DOHH2 (cell line): ENCODE results near the gene ANKRD16.

Experiments
- H3F3A ChIP-seq: fragments of 200-600 bp; sonication (generic), shearing (Covaris generic); 2 replicates; pipeline ENCODE4 v1.6.0; 2016; ENCODE audit warnings: antibody characterized with exemption, mild to moderate bottlenecking; ENCODE audit not compliant: control insufficient read depth, insufficient read depth
- H3K27ac ChIP-seq: fragments of 200-600 bp; sonication (generic); 2 replicates; pipeline ENCODE4 v1.5.1; 2014; ENCODE audit warnings: low read depth, mild to moderate bottlenecking, low read length, moderate library complexity
- H3K27me3 ChIP-seq: fragments of 200-600 bp; sonication (generic); 2 replicates; pipeline ENCODE4 v1.6.1; 2014; ENCODE audit warnings: mild to moderate bottlenecking, low read length, mixed read lengths; ENCODE audit not compliant: control insufficient read depth
- H3K36me3 ChIP-seq: fragments of 200-600 bp; sonication (generic); 2 replicates; pipeline ENCODE4 v1.6.1; 2014; ENCODE audit warnings: mild to moderate bottlenecking, low read length, moderate library complexity, mixed read lengths; ENCODE audit not compliant: control insufficient read depth
- H3K4me1 ChIP-seq: fragments of 200-600 bp; sonication (generic); 2 replicates; pipeline ENCODE4 v1.6.1; 2014; ENCODE audit warnings: mild to moderate bottlenecking, low read length, mixed read lengths; ENCODE audit not compliant: control insufficient read depth
- H3K4me2 ChIP-seq: fragments of 200-600 bp; sonication (generic); 2 replicates; pipeline ENCODE4 v1.6.0; 2014; ENCODE audit warnings: mild to moderate bottlenecking, low read length, moderate library complexity
- H3K4me3 ChIP-seq: fragments of 200-600 bp; sonication (generic); 2 replicates; pipeline ENCODE4 v1.5.1; 2014; ENCODE audit warnings: mild to moderate bottlenecking, low read length, mixed read lengths
- H3K79me2 ChIP-seq: fragments of 200-600 bp; sonication (generic); 2 replicates; pipeline ENCODE4 v1.6.1; 2014; ENCODE audit warnings: mild to moderate bottlenecking, low read length, mixed read lengths; ENCODE audit not compliant: control insufficient read depth
- H3K9me2 ChIP-seq: fragments of 200-600 bp; sonication (generic); replicated peaks from 2 replicates; pipeline ENCODE4 v1.6.1; 2014; ENCODE audit warnings: mild to moderate bottlenecking, low read length, mixed read lengths; ENCODE audit not compliant: control insufficient read depth
- H3K9me3 ChIP-seq: fragments of 200-600 bp; sonication (generic); 2 replicates; pipeline ENCODE4 v1.6.1; 2014; ENCODE audit warnings: antibody characterized with exemption, low read length, mixed read lengths; ENCODE audit not compliant: control insufficient read depth, insufficient read depth
- H4K20me1 ChIP-seq: fragments of 200-600 bp; sonication (generic); 2 replicates; pipeline ENCODE4 v1.6.0; 2014; ENCODE audit warnings: low read depth, mild to moderate bottlenecking, antibody characterized with exemption, low read length, moderate library complexity; ENCODE audit not compliant: control insufficient read depth, insufficient read depth
- EZH2phosphoT487 ChIP-seq: fragments of 200-600 bp; sonication (generic); IDR thresholded peaks from 2 replicates; pipeline ENCODE4 v1.6.1; 2017; ENCODE audit warnings: borderline replicate concordance, mild to moderate bottlenecking, antibody characterized with exemption, low read length, moderate library complexity, mixed read lengths
- TF ChIP-seq, protein P1 (sequence below): fragments of 200-600 bp; sonication (generic); IDR thresholded peaks from one replicate; pipeline ENCODE4 v1.5.1; 2014; ENCODE audit warnings: antibody characterized with exemption, mild to moderate bottlenecking, low read depth, low read length; ENCODE audit not compliant: poor library complexity, severe bottlenecking

Gene ANKRD16

DNA sequence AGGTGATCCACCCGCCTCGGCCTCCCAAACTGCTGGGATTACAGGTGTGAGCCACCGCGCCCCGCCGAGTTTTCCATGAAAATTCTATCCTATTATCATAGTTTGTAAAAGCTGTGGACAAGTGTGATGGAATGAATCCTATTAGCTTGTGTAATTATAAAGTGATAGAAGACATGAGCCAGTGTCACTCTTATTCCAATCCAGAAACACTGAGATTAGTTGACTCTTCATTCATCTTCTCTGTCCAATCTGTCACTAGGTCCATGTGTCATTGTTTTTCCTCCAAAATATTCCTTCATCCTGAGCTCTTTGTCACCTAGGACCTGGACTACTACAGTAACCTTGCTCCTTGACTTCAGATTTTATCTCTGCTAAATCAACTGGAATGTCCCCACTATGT is 13.9 kb upstream of the ANKRD16 start:
- Histone ChIP-seq H3K36me3 (peaks cover 13% of the 10 kb centered on the region), H3K4me2 (no peak overlapping the region)

DNA sequence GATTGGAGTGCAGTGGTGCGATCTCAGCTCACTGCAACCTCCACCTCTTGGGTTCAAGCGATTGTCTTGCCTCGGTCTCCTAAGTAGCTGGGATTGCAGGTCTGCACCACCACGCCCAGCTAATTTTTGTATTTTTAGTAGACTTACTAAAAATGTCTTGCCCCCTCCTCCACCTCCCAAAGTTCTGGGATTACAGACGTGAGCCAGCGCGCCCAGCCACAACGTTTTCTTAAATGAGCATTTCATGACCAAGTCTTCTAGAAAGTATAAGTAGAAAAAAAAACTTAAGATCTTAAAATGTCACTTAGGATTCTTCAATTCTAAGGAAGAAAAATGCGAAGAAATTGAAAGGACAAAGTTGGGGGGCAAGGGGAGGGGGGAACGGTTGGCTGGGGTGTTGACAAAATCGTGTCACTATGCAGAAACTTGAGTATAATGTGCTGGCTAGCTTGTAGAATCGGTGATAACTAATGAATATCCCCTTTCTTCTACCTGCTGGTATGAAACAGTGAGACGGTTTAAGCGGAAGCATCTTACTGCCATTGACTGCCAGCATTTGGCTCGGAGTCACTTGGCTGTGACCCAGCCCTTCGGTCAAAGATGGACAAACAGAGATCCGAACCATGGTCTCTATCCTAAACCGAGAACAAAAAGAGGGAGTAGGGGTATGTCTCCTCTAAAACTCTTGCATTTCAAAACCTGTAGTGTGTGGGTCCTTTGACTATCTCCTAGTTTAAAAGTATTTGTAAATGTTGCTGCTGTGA is 13.0 kb upstream of the ANKRD16 start:
- Histone ChIP-seq H3F3A (no peaks in the 10 kb centered on the region), H3K9me2 (no peaks in the 10 kb centered on the region), H3K9me3 (no peaks in the 10 kb centered on the region), H3K4me3 (no peak overlapping the region), H3K4me2 (no peak overlapping the region), H3K79me2 (peaks cover 23% of the 10 kb centered on the region), H3K4me1 (peaks cover 7% of the 10 kb centered on the region), H4K20me1 (no peaks in the 10 kb centered on the region), H3K27ac (no peak overlapping the region), H3K36me3 (peaks cover 13% of the 10 kb centered on the region), H3K27me3 (no peaks in the 10 kb centered on the region)
- TF ChIP-seq, protein P1, sequence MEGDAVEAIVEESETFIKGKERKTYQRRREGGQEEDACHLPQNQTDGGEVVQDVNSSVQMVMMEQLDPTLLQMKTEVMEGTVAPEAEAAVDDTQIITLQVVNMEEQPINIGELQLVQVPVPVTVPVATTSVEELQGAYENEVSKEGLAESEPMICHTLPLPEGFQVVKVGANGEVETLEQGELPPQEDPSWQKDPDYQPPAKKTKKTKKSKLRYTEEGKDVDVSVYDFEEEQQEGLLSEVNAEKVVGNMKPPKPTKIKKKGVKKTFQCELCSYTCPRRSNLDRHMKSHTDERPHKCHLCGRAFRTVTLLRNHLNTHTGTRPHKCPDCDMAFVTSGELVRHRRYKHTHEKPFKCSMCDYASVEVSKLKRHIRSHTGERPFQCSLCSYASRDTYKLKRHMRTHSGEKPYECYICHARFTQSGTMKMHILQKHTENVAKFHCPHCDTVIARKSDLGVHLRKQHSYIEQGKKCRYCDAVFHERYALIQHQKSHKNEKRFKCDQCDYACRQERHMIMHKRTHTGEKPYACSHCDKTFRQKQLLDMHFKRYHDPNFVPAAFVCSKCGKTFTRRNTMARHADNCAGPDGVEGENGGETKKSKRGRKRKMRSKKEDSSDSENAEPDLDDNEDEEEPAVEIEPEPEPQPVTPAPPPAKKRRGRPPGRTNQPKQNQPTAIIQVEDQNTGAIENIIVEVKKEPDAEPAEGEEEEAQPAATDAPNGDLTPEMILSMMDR, result no peak
- no peak for TF ChIP-seq EZH2phosphoT487

More for the DNA sequence above, 13.9 kb upstream of the ANKRD16 start:
- Histone ChIP-seq H3K27me3 (no peaks in the 10 kb centered on the region), H3K9me2 (no peaks in the 10 kb centered on the region), H3K79me2 (peaks cover 18% of the 10 kb centered on the region), H3K27ac (no peak overlapping the region), H4K20me1 (no peaks in the 10 kb centered on the region), H3K9me3 (no peaks in the 10 kb centered on the region), H3K4me3 (no peak overlapping the region), H3F3A (no peaks in the 10 kb centered on the region), H3K4me1 (peaks cover 7% of the 10 kb centered on the region)
- no peak for TF ChIP-seq EZH2phosphoT487

DNA sequence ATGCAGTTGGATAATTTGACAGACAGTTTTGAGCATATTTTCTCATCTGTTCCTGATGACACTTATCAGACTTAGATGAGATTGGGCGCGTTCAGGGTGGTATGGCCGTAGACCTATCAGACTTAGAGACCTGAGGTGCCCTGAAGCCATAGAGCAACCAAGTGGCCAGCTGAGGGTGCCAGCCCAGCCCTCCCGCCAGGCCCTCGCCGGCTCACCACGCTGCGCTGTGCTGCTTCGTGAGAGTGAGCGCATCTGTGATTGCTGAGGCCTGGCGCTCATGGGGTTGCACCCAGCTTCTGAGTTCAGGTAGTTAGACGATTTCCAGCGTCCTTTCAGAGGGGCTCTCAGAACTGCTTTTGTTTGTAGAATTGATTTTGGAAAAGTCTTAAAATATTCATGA is 10.6 kb upstream of the ANKRD16 start:
- H3K4me2 ChIP-seq, result no peak overlapping the region
- H3K79me2 ChIP-seq, result peaks cover 41% of the 10 kb centered on the region
- peaks cover 19% of the 10 kb centered on the region for H3K4me1 ChIP-seq
- no peak overlapping the region for H3K27ac ChIP-seq
- TF ChIP-seq, protein P1, result no peak
- TF ChIP-seq EZH2phosphoT487, result no peak
- H3K9me2 ChIP-seq, result no peaks in the 10 kb centered on the region
- peaks cover 15% of the 10 kb centered on the region for H3K36me3 ChIP-seq
- H3K4me3 ChIP-seq, result no peak overlapping the region
- H3K27me3 ChIP-seq, result no peaks in the 10 kb centered on the region
- no peaks in the 10 kb centered on the region for H3K9me3 ChIP-seq
- H4K20me1 ChIP-seq, result no peaks in the 10 kb centered on the region
- no peaks in the 10 kb centered on the region for H3F3A ChIP-seq

DNA sequence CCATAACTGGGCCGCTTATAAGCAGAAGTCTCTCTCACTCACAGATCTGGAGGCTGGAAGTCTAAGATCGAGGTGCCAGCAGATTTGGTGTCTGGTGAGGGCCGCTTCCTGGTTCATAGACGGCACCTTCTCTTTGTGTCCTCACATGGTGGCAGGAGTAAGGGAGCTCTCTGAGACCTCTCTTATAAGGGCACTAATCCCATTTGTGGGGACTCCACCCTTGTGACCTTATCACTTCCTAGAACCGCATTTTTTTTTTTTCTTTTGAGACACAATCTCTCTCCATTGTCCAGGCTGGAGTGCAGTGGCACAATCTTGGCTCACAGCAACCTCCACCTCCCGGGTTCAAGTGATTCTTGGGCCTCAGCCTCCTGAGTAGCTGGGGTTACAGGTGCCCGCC is 8.5 kb upstream of the ANKRD16 start:
- H3K9me3 ChIP-seq, result no peaks in the 10 kb centered on the region
- no peaks in the 10 kb centered on the region for H3K9me2 ChIP-seq
- no peaks in the 10 kb centered on the region for H3K27me3 ChIP-seq
- H3K79me2 ChIP-seq, result peaks cover 53% of the 10 kb centered on the region
- H3K36me3 ChIP-seq, result peaks cover 34% of the 10 kb centered on the region
- H3F3A ChIP-seq, result no peaks in the 10 kb centered on the region
- no peaks in the 10 kb centered on the region for H4K20me1 ChIP-seq
- no peak overlapping the region for H3K4me3 ChIP-seq
- no peak overlapping the region for H3K4me2 ChIP-seq
- no peak overlapping the region for H3K27ac ChIP-seq
- peaks cover 12% of the 10 kb centered on the region for H3K4me1 ChIP-seq
- no peak for TF ChIP-seq EZH2phosphoT487
- TF ChIP-seq, protein P1, result no peak
